Stomach (tissue), 9 donors: ENCODE measurements around the gene CRAMP1. TPM values are rescaled to one million over a fixed set of nuclear protein-coding genes. Genes with fewer than 3 reads are reported as not detected.

Source experiments
- DNase-seq, 2 donors: peaks; one replicate each; pipeline versions ENCODE4 v3.0.0 to v3.0.0-alpha.2; 2013 to 2019
- H3K27ac ChIP-seq, 5 donors: fragments of 200-600 bp in 4 of 5; sonication (generic) in 4 of 5; one replicate each; pipeline ENCODE4 v1.5.1; 2013 to 2019; ENCODE audit warnings: mild to moderate bottlenecking in 1 of 5, moderate library complexity in 1 of 5
- H3K27me3 ChIP-seq, 3 donors: fragments of 200-600 bp; sonication (generic); one replicate each; pipeline ENCODE4 v1.5.1; 2017 to 2019; ENCODE audit warnings: mixed run types in 1 of 3
- H3K36me3 ChIP-seq, 4 donors: fragments of 200-600 bp; sonication (generic); 1 replicate in 3 of 4; 2 replicates in 1 of 4; pipeline ENCODE4 v1.5.1; 2016 to 2019
- H3K4me1 ChIP-seq, 4 donors: fragments of 200-600 bp; sonication (generic); one replicate each; pipeline ENCODE4 v1.5.1; 2016 to 2019
- H3K4me3 ChIP-seq, 4 donors: fragments of 200-600 bp; sonication (generic) in 3 of 4; one replicate each; pipeline ENCODE4 v1.5.1; 2016 to 2019; ENCODE audit warnings: mild to moderate bottlenecking in 1 of 4
- H3K9me3 ChIP-seq, 4 donors: fragments of 200-600 bp; sonication (generic); one replicate each; pipeline ENCODE4 v1.5.1; 2016 to 2019
- CTCF ChIP-seq, 7 experiments: fragments of 450-650 bp in 4 of 7; fragments of 200-600 bp in 3 of 7; sonication (generic) in 3 of 7; IDR thresholded peaks; one replicate each; pipeline ENCODE4 v1.5.1; 2016 to 2019; ENCODE audit warnings: antibody characterized with exemption in 7 of 7, control low read depth in 2 of 7, mild to moderate bottlenecking in 1 of 7
- EP300 ChIP-seq: sonication (generic); formaldehyde crosslinking; IDR thresholded peaks from one replicate; pipeline ENCODE4 v1.6.1; 2017; ENCODE audit warnings: antibody characterized with exemption
- POLR2A ChIP-seq, 4 donors: fragments of 450-650 bp; IDR thresholded peaks; one replicate each; pipeline ENCODE4 v1.6.1; 2016; ENCODE audit warnings: antibody characterized with exemption in 4 of 4, control low read depth in 2 of 4, mild to moderate bottlenecking in 1 of 4, moderate library complexity in 1 of 4
- POLR2AphosphoS5 ChIP-seq, 3 donors: sonication (generic); formaldehyde crosslinking; IDR thresholded peaks; one replicate each; pipeline ENCODE4 v1.6.1; 2016; ENCODE audit warnings: antibody characterized with exemption in 3 of 3
- WGBS, 5 donors: extraction: QIAGEN DNeasy Blood & Tissue Kit in 3 of 5; methylation state at CpG; one replicate each; pipeline versions ENCODE4 v1.1.5 to v1.1.7; 2013 to 2018; 5-methylcytosine and 5-hydroxymethylcytosine counted together
- intact Hi-C: fragments of 100-400 bp; cut with DNase I; formaldehyde crosslinking; loops from one replicate; pipeline ENCODE4 v1.15.1; 2023; ENCODE audit warnings: low total_unique reads
- polyA plus RNA-seq, 3 donors: library from polyadenylated mRNA; stranded (reverse); fragments of 200-250 nt; gene quantifications; one replicate each; pipeline ENCODE4 v1.2.3, GENCODE V29; 2013
- total RNA-seq, 5 donors: library from RNA; depleted of rRNA; stranded (reverse); fragments of >200 nt; gene quantifications; one replicate each; pipeline versions ENCODE4 v1.1.0 to v1.2.3, GENCODE V29; 2014 to 2016
- donor health status: healthy with polysubstance abuse.
- donor health status: Bipolar disorder and iron deficiency.
- donor health status: healthy.

CRAMP1 gene
- total and polyA plus RNA-seq, 8 donors: 3.4 to 28.1 (median 11.9) TPM

- H3K4me1 ChIP-seq: no peaks in the 10 kb centered on the region
- H3K27ac ChIP-seq: no peak overlapping the region
- no peak overlapping the region for H3K4me3 ChIP-seq
- WGBS, 5 donors: 91 to 93% (median 91%) methylated on average over 16 of the region's 16 CpGs
- intact Hi-C loops: no loop called here
- TF ChIP-seq EP300 (no peak), POLR2AphosphoS5 (IDR thresholded peaks at IDR 0.05) (no peak), CTCF (IDR thresholded peaks at IDR 0.05) (no peak), POLR2A (IDR thresholded peaks at IDR 0.05) (no peak)
- no peaks in the 10 kb centered on the region for H3K27me3 ChIP-seq
- no peak for DNase-seq
- no peaks in the 10 kb centered on the region for H3K9me3 ChIP-seq
- H3K36me3 ChIP-seq: peaks cover under 1 to 79% (median 57%) of the 10 kb centered on the region in 4 donors
These were observed 46.9 kb upstream of the CRAMP1 start for GRCh38 chr16:1565083-1565805.

- H3K4me3 ChIP-seq: no peak overlapping the region
- H3K36me3 ChIP-seq: peaks cover 0 to 78% (median 41%) of the 10 kb centered on the region in 4 donors
- no peak overlapping the region for H3K27ac ChIP-seq
- intact Hi-C loops: no loop called here
- TF ChIP-seq POLR2A (IDR thresholded peaks at IDR 0.05) (no peak), EP300 (no peak), POLR2AphosphoS5 (IDR thresholded peaks at IDR 0.05) (no peak), CTCF (IDR thresholded peaks at IDR 0.05) (no peak)
- H3K4me1 ChIP-seq: peaks cover 0 to 6% (median 3%) of the 10 kb centered on the region in 4 donors
- no peaks in the 10 kb centered on the region for H3K27me3 ChIP-seq
- whole genome bisulfite sequencing, 5 donors: 90 to 95% (median 93%) methylated on average over 13 of the region's 13 CpGs
- H3K9me3 ChIP-seq: no peaks in the 10 kb centered on the region
- DNase-seq: no peak
These were observed 44.2 kb upstream of the CRAMP1 start for GRCh38 chr16:1567988-1568387.

- Histone ChIP-seq H3K9me3 (no peaks in the 10 kb centered on the region), H3K27me3 (no peaks in the 10 kb centered on the region), H3K4me3 (no peak overlapping the region), H3K27ac (no peak overlapping the region), H3K36me3 (peaks cover 0 to 57% (median 20%) of the 10 kb centered on the region in 4 donors), H3K4me1 (peaks cover 0 to 6% (median 3%) of the 10 kb centered on the region in 4 donors)
- WGBS, 5 donors: 65 to 78% (median 73%) methylated on average over 7 of the region's 7 CpGs
- no peak for TF ChIP-seq CTCF (IDR thresholded peaks at IDR 0.05)
- no peak for TF ChIP-seq POLR2AphosphoS5 (IDR thresholded peaks at IDR 0.05)
- TF ChIP-seq EP300: no peak
- TF ChIP-seq POLR2A (IDR thresholded peaks at IDR 0.05): no peak
- intact Hi-C loops: no loop called here
- DNase-seq: no peak
These were observed 41.0 kb upstream of the CRAMP1 start for GRCh38 chr16:1571012-1571671.

GRCh38 chr16:1572673-1573072, 39.5 kb upstream of the CRAMP1 start:
- peak in 1 of 2 donors; percentile 28 for DNase-seq
- Histone ChIP-seq H3K4me1 (peaks cover 0 to 6% (median 3%) of the 10 kb centered on the region in 4 donors), H3K36me3 (peaks cover 0 to 57% (median 29%) of the 10 kb centered on the region in 4 donors), H3K4me3 (no peak overlapping the region), H3K27ac (no peak overlapping the region), H3K27me3 (no peaks in the 10 kb centered on the region), H3K9me3 (no peaks in the 10 kb centered on the region)
- TF ChIP-seq CTCF (IDR thresholded peaks at IDR 0.05): no peak
- intact Hi-C loops: no loop called here
- WGBS, 5 donors: 85 to 93% (median 89%) methylated on average over 6 to 7 of the region's 7 CpGs
